ENCODE data around the gene HECW1. TPM values are rescaled to one million over a fixed set of nuclear protein-coding genes. Genes with fewer than 3 reads are reported as not detected.
"Not testable (repeated sequence)": the region's sequence is repeated elsewhere in the genome, so short reads cannot be mapped to it uniquely, and the experiment has no call there.

HECW1 gene
- total and polyA plus RNA-seq, 2 experiments from 2014 or later: 2.0 to 4.8 TPM

DNA sequence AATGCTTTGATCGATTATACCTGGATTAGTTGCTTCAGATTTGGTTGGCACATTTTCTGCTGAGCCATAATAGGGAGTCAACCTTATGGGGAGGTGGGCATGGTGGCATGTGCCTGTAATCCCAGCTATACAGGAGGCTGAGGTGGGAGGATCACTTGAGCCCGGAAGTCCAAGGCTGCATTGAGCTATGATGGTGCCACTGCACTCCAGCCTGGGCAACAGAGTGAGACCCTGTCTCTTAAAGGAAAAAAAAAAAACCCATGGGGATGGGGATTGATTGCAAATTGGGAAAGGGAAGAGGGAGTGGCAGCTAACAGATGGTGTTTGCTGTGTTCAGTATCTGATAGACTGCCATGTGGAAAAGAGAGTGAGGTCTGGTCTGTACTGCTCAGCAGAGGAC, 481.6 kb downstream of the HECW1 start:
- Histone ChIP-seq H2AFZ (no peak overlapping the region), H4K20me1 (ENCODE audit: insufficient read depth) (peaks cover 30% of the 10 kb centered on the region), H3K9me2 (ENCODE audit: insufficient read depth) (no peaks in the 10 kb centered on the region), H3K4me3 (no peak overlapping the region), H3F3A (ENCODE audit: insufficient read depth) (peaks cover 61% of the 10 kb centered on the region), H3K79me2 (ENCODE audit: insufficient read depth) (peaks cover 100% of the 10 kb centered on the region), H3K9me3 (ENCODE audit: low read depth) (no peaks in the 10 kb centered on the region), H3K27me3 (replicated peaks; ENCODE audit: insufficient read depth) (no peaks in the 10 kb centered on the region), H3K4me1 (ENCODE audit: insufficient read depth) (peaks cover 47% of the 10 kb centered on the region), H3K36me3 (ENCODE audit: low read depth) (peaks cover 35% of the 10 kb centered on the region), H3K27ac (no peak overlapping the region), H3K9ac (no peak overlapping the region), H3K4me2 (ENCODE audit: unreplicated experiment) (no peak overlapping the region)
- no peak for TF ChIP-seq EZH2phosphoT487 (IDR thresholded peaks at IDR 0.05; ENCODE audit: insufficient read depth, low read depth)
- no peak for TF ChIP-seq EZH2 (IDR thresholded peaks at IDR 0.05; ENCODE audit: insufficient read depth, poor library complexity, severe bottlenecking)
- WGBS, 2 experiments (ENCODE audit: low coverage in 1 of 2, low lambda C conversion rate in 2 of 2, missing lambda C conversion rate in 2 of 2): 94 to 99% methylated on average over 2 of the region's 2 CpGs
- in situ Hi-C loops (cut with MboI): loop anchor here (25.0 kb wide), 1 partner anchor 243 kb away; no protein-coding TSS in a partner anchor
- DNase-seq: no peak

DNA sequence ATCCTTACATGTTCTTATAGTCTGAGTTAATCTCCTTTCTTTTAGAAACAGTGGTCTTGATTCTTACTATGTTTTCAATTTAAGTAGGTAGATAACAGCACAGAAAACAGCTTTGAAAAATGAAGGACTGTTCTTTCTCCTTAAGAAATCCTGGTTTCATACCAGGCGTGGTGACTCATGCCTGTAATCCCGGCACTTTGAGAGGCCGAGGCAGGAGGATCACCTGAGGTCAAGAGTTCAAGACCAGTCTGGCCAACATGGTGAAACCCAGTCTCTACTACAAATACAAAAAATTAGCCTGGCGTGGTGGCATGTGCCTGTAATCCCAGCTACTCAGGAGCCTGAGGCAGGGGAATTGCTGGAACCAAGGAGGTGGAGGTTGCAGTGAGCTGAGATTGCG, 484.0 kb downstream of the HECW1 start:
- H3K9me3 ChIP-seq (ENCODE audit: low read depth); H3K9ac ChIP-seq; H3K9me2 ChIP-seq (ENCODE audit: insufficient read depth); H3K4me2 ChIP-seq (ENCODE audit: unreplicated experiment); H3K27me3 ChIP-seq (replicated peaks; ENCODE audit: insufficient read depth); DNase-seq; H2AFZ ChIP-seq; H3K4me3 ChIP-seq: not testable (repeated sequence)
- Histone ChIP-seq H4K20me1 (ENCODE audit: insufficient read depth) (peaks cover 24% of the 10 kb centered on the region), H3K36me3 (ENCODE audit: low read depth) (peaks cover 50% of the 10 kb centered on the region), H3K27ac (0 out of 2 replicates have a peak overlapping the region, but pooled peaks have one; percentile 6), H3K4me1 (ENCODE audit: insufficient read depth) (peaks cover 26% of the 10 kb centered on the region), H3K79me2 (ENCODE audit: insufficient read depth) (peaks cover 100% of the 10 kb centered on the region), H3F3A (ENCODE audit: insufficient read depth) (peaks cover 58% of the 10 kb centered on the region)
- in situ Hi-C loops (cut with MboI): loop anchor here (25.0 kb wide), 1 partner anchor 241 kb away; no protein-coding TSS in a partner anchor
- WGBS, 2 experiments (ENCODE audit: low coverage in 1 of 2, low lambda C conversion rate in 2 of 2, missing lambda C conversion rate in 2 of 2): 62 to 66% methylated on average over 5 of the region's 5 CpGs

DNA sequence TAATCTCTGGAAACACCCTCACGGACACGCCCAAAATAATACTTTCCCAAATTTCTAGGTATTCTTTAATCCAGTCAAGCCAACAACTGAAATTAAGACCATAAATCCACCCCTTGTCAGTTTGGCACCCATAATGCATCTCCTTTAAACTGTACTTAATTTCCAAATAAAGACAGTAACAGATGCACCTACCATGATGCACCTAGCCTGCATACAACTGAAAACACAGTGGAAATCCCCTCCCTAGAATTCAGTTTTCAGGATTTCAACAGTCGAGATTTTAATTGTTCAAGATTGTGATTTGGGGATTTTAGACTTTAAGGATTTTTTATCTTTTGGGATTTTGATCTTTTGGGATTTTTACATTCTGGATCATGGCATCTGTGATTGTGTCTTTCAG, 487.6 kb downstream of the HECW1 start:
- peaks cover 14% of the 10 kb centered on the region for H3K4me1 ChIP-seq (ENCODE audit: insufficient read depth)
- no peak for DNase-seq
- in situ Hi-C loops (cut with MboI): no loop called here
- no peak overlapping the region for H2AFZ ChIP-seq
- no peaks in the 10 kb centered on the region for H3K9me2 ChIP-seq (ENCODE audit: insufficient read depth)
- no peak overlapping the region for H3K4me3 ChIP-seq
- no peak overlapping the region for H3K4me2 ChIP-seq (ENCODE audit: unreplicated experiment)
- WGBS, 2 experiments (ENCODE audit: low coverage in 1 of 2, low lambda C conversion rate in 2 of 2, missing lambda C conversion rate in 2 of 2): 96 to 98% methylated on average over 3 of the region's 3 CpGs
- no peak overlapping the region for H3K27ac ChIP-seq
- H3F3A ChIP-seq (ENCODE audit: insufficient read depth): peaks cover 40% of the 10 kb centered on the region
- H3K27me3 ChIP-seq (replicated peaks; ENCODE audit: insufficient read depth): no peaks in the 10 kb centered on the region
- no peaks in the 10 kb centered on the region for H3K9me3 ChIP-seq (ENCODE audit: low read depth)
- TF ChIP-seq EZH2 (IDR thresholded peaks at IDR 0.05; ENCODE audit: insufficient read depth, poor library complexity, severe bottlenecking) (no peak), EZH2phosphoT487 (IDR thresholded peaks at IDR 0.05; ENCODE audit: insufficient read depth, low read depth) (no peak)
- peaks cover 73% of the 10 kb centered on the region for H3K36me3 ChIP-seq (ENCODE audit: low read depth)
- peaks cover 100% of the 10 kb centered on the region for H3K79me2 ChIP-seq (ENCODE audit: insufficient read depth)
- peaks cover 21% of the 10 kb centered on the region for H4K20me1 ChIP-seq (ENCODE audit: insufficient read depth)
- H3K9ac ChIP-seq: no peak overlapping the region

DNA sequence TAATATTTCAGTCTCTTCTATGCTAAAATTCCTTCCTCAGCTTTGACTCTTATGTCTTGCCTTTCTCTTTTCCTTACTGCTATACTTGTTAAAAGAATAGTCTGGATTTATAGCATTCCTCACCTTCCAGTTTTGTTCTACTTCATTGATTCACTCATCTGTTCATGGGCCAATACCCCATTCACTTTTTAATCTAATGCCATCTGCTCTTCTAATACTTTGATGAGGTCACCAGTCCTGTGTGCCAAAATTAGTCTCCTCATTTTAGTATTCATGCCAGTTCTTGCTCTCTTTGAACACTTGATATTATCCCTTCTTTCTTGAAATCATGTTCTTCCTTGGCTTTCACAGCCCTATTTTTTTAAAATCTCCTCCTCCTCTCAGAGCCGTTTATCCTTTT, 489.8 kb downstream of the HECW1 start:
- H3F3A ChIP-seq (ENCODE audit: insufficient read depth): peaks cover 31% of the 10 kb centered on the region
- in situ Hi-C loops (cut with MboI): no loop called here
- peaks cover 6% of the 10 kb centered on the region for H3K4me1 ChIP-seq (ENCODE audit: insufficient read depth)
- peaks cover 100% of the 10 kb centered on the region for H3K79me2 ChIP-seq (ENCODE audit: insufficient read depth)
- peak; percentile 26 for DNase-seq
- H3K4me2 ChIP-seq (ENCODE audit: unreplicated experiment): no peak overlapping the region
- H4K20me1 ChIP-seq (ENCODE audit: insufficient read depth): peaks cover 16% of the 10 kb centered on the region
- no peak overlapping the region for H3K4me3 ChIP-seq
- no peak for TF ChIP-seq EZH2phosphoT487 (IDR thresholded peaks at IDR 0.05; ENCODE audit: insufficient read depth, low read depth)
- TF ChIP-seq EZH2 (IDR thresholded peaks at IDR 0.05; ENCODE audit: insufficient read depth, poor library complexity, severe bottlenecking): no peak
- no peaks in the 10 kb centered on the region for H3K9me2 ChIP-seq (ENCODE audit: insufficient read depth)
- H3K27ac ChIP-seq: no peak overlapping the region
- no peaks in the 10 kb centered on the region for H3K27me3 ChIP-seq (replicated peaks; ENCODE audit: insufficient read depth)
- peaks cover 69% of the 10 kb centered on the region for H3K36me3 ChIP-seq (ENCODE audit: low read depth)
- no peaks in the 10 kb centered on the region for H3K9me3 ChIP-seq (ENCODE audit: low read depth)
- 50 to 59% methylated on average over 1 of the region's 1 CpG for WGBS, 2 experiments (ENCODE audit: low coverage in 1 of 2, low lambda C conversion rate in 2 of 2, missing lambda C conversion rate in 2 of 2)
- no peak overlapping the region for H2AFZ ChIP-seq
- no peak overlapping the region for H3K9ac ChIP-seq

GRCh38 chr7:43604251-43604650, 491.8 kb downstream of the HECW1 start:
- Histone ChIP-seq H3K9me2 (ENCODE audit: insufficient read depth) (no peaks in the 10 kb centered on the region), H3K4me1 (ENCODE audit: insufficient read depth) (peaks cover 6% of the 10 kb centered on the region), H3K9me3 (ENCODE audit: low read depth) (no peaks in the 10 kb centered on the region), H3K27me3 (replicated peaks; ENCODE audit: insufficient read depth) (no peaks in the 10 kb centered on the region), H3F3A (ENCODE audit: insufficient read depth) (peaks cover 45% of the 10 kb centered on the region), H3K79me2 (ENCODE audit: insufficient read depth) (peaks cover 100% of the 10 kb centered on the region), H3K4me3 (no peak overlapping the region), H3K36me3 (ENCODE audit: low read depth) (peaks cover 66% of the 10 kb centered on the region), H3K9ac (no peak overlapping the region), H3K4me2 (ENCODE audit: unreplicated experiment) (no peak overlapping the region), H3K27ac (no peak overlapping the region), H4K20me1 (ENCODE audit: insufficient read depth) (peaks cover 14% of the 10 kb centered on the region), H2AFZ (no peak overlapping the region)
- in situ Hi-C loops (cut with MboI): no loop called here
- TF ChIP-seq EZH2phosphoT487 (IDR thresholded peaks at IDR 0.05; ENCODE audit: insufficient read depth, low read depth): no peak
- no peak for TF ChIP-seq EZH2 (IDR thresholded peaks at IDR 0.05; ENCODE audit: insufficient read depth, poor library complexity, severe bottlenecking)
- no peak for DNase-seq
- 97 to 100% methylated on average over 1 of the region's 1 CpG for WGBS, 2 experiments (ENCODE audit: low coverage in 1 of 2, low lambda C conversion rate in 2 of 2, missing lambda C conversion rate in 2 of 2)
